ENCODE measurements around the gene MOV10L1.
A peak's percentile ranks its signal among the peaks of the same experiment; 100 is the strongest.

The MOV10L1 gene

GRCh38 chr22:50189849-50190181, 100.0 kb downstream of the MOV10L1 start:
- DNase-seq (ENCODE audit: low read depth), result no peak

GRCh38 chr22:50190182-50190940, 100.6 kb downstream of the MOV10L1 start:
- no peak for DNase-seq (ENCODE audit: low read depth)

- no peak for DNase-seq (ENCODE audit: low read depth)
These were observed 101.3 kb downstream of the MOV10L1 start for GRCh38 chr22:50190941-50191741.

- DNase-seq (ENCODE audit: low read depth), result no peak
These were observed 102.8 kb downstream of the MOV10L1 start for GRCh38 chr22:50192436-50193204.

GRCh38 chr22:50193621-50194020, 103.8 kb downstream of the MOV10L1 start:
- DNase-seq (ENCODE audit: low read depth), result no peak

GRCh38 chr22:50194037-50194805, 104.4 kb downstream of the MOV10L1 start:
- no peak for DNase-seq (ENCODE audit: low read depth)

- DNase-seq (ENCODE audit: low read depth), result no peak
These were observed 106.5 kb downstream of the MOV10L1 start for GRCh38 chr22:50196256-50196655.

GRCh38 chr22:50197000-50197800, 107.4 kb downstream of the MOV10L1 start:
- no peak for DNase-seq (ENCODE audit: low read depth)

GRCh38 chr22:50197856-50198623, 108.2 kb downstream of the MOV10L1 start:
- no peak for DNase-seq (ENCODE audit: low read depth)

- no peak for DNase-seq (ENCODE audit: low read depth)
These were observed 108.8 kb downstream of the MOV10L1 start for GRCh38 chr22:50198624-50199017.

GRCh38 chr22:50199251-50199721, 109.5 kb downstream of the MOV10L1 start:
- no peak for DNase-seq (ENCODE audit: low read depth)

GRCh38 chr22:50199829-50200460, 110.1 kb downstream of the MOV10L1 start:
- DNase-seq (ENCODE audit: low read depth), result no peak

- peak; percentile 85 for DNase-seq (ENCODE audit: low read depth)
These were observed 110.8 kb downstream of the MOV10L1 start, which contains the start of gene SELENOO for GRCh38 chr22:50200461-50201190. SELENOO (plus strand) TSS chr22:50201011; CDS start chr22:50201037, 26 bp downstream.

- no peak for DNase-seq (ENCODE audit: low read depth)
These were observed 111.7 kb downstream of the MOV10L1 start for GRCh38 chr22:50201191-50202129.

- no peak for DNase-seq (ENCODE audit: low read depth)
These were observed 112.4 kb downstream of the MOV10L1 start for GRCh38 chr22:50202130-50202666.

GRCh38 chr22:50203288-50203687, 113.5 kb downstream of the MOV10L1 start:
- DNase-seq (ENCODE audit: low read depth), result no peak

GRCh38 chr22:50204571-50204970, 114.8 kb downstream of the MOV10L1 start:
- DNase-seq (ENCODE audit: low read depth), result no peak
